ENCODE data around the gene TBC1D1.

DNA sequence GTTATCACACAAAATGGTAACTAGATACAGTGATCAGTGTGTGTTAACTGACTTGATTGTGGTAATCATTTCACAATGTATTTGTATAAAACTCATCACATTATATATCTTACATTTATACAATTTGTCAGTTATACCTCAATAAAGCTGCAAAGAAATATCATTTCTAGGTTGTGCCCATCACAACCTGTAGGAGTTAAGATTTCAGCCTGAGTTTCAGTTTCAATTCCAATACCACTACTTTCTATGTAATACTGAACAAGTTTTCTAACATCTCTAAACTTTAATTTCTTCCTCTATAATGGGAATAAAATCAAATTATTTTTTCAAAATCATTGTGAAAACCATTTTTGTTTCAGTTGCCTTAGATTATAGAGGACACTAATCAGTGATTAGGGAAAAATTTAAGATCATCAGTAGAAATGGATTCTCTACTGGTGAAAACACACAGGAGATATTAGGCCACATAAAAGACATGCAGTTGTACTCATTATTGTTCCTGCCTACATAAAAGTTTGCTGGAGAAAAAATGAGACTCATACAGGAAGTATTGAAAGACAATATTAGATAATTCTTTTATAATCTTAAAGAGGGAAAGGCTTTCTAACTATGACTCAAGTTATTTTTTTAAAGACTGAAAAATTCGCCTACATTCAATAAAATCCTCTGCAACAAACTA, 18.4 kb upstream of the TBC1D1 start:
- TF ChIP-seq, protein P1, sequence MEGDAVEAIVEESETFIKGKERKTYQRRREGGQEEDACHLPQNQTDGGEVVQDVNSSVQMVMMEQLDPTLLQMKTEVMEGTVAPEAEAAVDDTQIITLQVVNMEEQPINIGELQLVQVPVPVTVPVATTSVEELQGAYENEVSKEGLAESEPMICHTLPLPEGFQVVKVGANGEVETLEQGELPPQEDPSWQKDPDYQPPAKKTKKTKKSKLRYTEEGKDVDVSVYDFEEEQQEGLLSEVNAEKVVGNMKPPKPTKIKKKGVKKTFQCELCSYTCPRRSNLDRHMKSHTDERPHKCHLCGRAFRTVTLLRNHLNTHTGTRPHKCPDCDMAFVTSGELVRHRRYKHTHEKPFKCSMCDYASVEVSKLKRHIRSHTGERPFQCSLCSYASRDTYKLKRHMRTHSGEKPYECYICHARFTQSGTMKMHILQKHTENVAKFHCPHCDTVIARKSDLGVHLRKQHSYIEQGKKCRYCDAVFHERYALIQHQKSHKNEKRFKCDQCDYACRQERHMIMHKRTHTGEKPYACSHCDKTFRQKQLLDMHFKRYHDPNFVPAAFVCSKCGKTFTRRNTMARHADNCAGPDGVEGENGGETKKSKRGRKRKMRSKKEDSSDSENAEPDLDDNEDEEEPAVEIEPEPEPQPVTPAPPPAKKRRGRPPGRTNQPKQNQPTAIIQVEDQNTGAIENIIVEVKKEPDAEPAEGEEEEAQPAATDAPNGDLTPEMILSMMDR (conservative IDR thresholded peaks at IDR 0.05), result no peak
- no peak for TF ChIP-seq EZH2 (IDR thresholded peaks at IDR 0.05; ENCODE audit: low read depth)

All from PC-9 (cell line).